Measurements from ENCODE around the gene CAV1. TPM values are rescaled to one million over a fixed set of nuclear protein-coding genes. Genes with fewer than 3 reads are reported as not detected.
A peak's percentile ranks its signal among the peaks of the same experiment; 100 is the strongest.

CAV1 gene
- total and polyA plus RNA-seq, 2 experiments from 2014 or later: 1,092 to 1,736 TPM

DNA sequence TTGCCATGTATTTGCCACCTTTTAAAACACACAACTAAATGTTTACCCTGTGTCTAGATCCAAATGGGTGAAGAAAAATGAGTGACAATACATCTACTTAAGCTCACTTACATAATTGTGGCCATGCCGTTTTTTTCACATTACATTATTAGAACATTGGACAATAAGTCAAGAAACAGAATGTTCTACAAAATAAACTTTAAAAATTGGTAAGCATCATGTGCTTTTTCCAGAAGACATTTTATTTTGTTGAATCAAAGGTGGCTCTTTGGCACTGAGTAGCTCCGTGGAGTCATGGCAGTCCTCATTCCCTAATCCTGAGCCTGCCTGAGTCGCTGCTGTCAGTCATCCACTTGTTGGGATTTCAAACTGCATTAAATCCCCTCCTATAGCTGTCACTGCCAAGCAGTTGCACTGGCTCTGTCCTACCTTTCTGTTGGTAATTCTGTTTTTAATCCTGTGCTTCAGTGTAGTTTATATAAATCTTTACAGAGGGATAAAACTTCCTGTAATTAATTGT, 32.3 kb downstream of the CAV1 start:
- Histone ChIP-seq H2AFZ (no peak overlapping the region), H3K79me2 (ENCODE audit: insufficient read depth) (peaks cover 93% of the 10 kb centered on the region), H3K27me3 (replicated peaks; ENCODE audit: insufficient read depth) (no peaks in the 10 kb centered on the region), H4K20me1 (ENCODE audit: insufficient read depth) (no peaks in the 10 kb centered on the region), H3K36me3 (ENCODE audit: low read depth) (peaks cover 88% of the 10 kb centered on the region), H3K9me2 (ENCODE audit: insufficient read depth) (no peaks in the 10 kb centered on the region), H3F3A (ENCODE audit: insufficient read depth) (peaks cover 97% of the 10 kb centered on the region), H3K9ac (no peak overlapping the region), H3K9me3 (ENCODE audit: low read depth) (no peaks in the 10 kb centered on the region), H3K4me3 (no peak overlapping the region), H3K4me1 (ENCODE audit: insufficient read depth) (peaks cover 65% of the 10 kb centered on the region), H3K27ac (peak overlapping the region; percentile 36), H3K4me2 (ENCODE audit: unreplicated experiment) (no peak overlapping the region)
- TF ChIP-seq EZH2 (IDR thresholded peaks at IDR 0.05; ENCODE audit: insufficient read depth, poor library complexity, severe bottlenecking): no peak
- DNase-seq: no peak
- in situ Hi-C loops (cut with MboI): no loop called here
- 72 to 73% methylated on average over 3 of the region's 3 CpGs for WGBS, 2 experiments (ENCODE audit: low coverage in 1 of 2, low lambda C conversion rate in 2 of 2, missing lambda C conversion rate in 2 of 2)

DNA sequence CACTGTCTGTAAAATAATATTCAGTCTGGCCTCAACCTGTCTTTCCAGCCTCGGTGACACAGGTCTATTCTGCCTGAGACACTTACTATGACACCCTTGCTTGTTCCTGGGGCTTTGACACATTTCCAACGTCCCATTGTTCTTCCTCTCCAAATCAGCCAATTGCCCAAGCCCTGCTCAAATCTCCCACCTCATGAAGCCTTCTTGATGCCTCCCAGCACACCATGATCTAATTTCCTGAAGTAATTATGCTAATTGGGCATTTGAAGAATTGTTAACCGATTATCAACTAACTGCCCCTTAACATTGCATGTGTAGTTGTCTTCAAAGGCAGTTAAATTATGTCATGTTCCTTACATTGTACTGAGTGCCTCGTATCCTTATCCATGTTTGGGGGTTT, 33.1 kb downstream of the CAV1 start:
- H3F3A ChIP-seq (ENCODE audit: insufficient read depth): peaks cover 97% of the 10 kb centered on the region
- no peaks in the 10 kb centered on the region for H3K27me3 ChIP-seq (replicated peaks; ENCODE audit: insufficient read depth)
- no peak overlapping the region for H3K4me2 ChIP-seq (ENCODE audit: unreplicated experiment)
- H3K36me3 ChIP-seq (ENCODE audit: low read depth): peaks cover 80% of the 10 kb centered on the region
- in situ Hi-C loops (cut with MboI): no loop called here
- no peaks in the 10 kb centered on the region for H4K20me1 ChIP-seq (ENCODE audit: insufficient read depth)
- no peak overlapping the region for H3K4me3 ChIP-seq
- H2AFZ ChIP-seq: no peak overlapping the region
- H3K27ac ChIP-seq: no peak overlapping the region; the same call in 1 of the 2 replicates
- H3K9me3 ChIP-seq (ENCODE audit: low read depth): no peaks in the 10 kb centered on the region
- peaks cover 62% of the 10 kb centered on the region for H3K4me1 ChIP-seq (ENCODE audit: insufficient read depth)
- DNase-seq: no peak
- no peak overlapping the region for H3K9ac ChIP-seq
- H3K79me2 ChIP-seq (ENCODE audit: insufficient read depth): peaks cover 86% of the 10 kb centered on the region
- no peaks in the 10 kb centered on the region for H3K9me2 ChIP-seq (ENCODE audit: insufficient read depth)
- TF ChIP-seq EZH2 (IDR thresholded peaks at IDR 0.05; ENCODE audit: insufficient read depth, poor library complexity, severe bottlenecking) (no peak), EZH2phosphoT487 (IDR thresholded peaks at IDR 0.05; ENCODE audit: insufficient read depth, low read depth) (no peak)
- 95 to 98% methylated on average over 4 of the region's 4 CpGs for WGBS, 2 experiments (ENCODE audit: low coverage in 1 of 2, low lambda C conversion rate in 2 of 2, missing lambda C conversion rate in 2 of 2)

DNA sequence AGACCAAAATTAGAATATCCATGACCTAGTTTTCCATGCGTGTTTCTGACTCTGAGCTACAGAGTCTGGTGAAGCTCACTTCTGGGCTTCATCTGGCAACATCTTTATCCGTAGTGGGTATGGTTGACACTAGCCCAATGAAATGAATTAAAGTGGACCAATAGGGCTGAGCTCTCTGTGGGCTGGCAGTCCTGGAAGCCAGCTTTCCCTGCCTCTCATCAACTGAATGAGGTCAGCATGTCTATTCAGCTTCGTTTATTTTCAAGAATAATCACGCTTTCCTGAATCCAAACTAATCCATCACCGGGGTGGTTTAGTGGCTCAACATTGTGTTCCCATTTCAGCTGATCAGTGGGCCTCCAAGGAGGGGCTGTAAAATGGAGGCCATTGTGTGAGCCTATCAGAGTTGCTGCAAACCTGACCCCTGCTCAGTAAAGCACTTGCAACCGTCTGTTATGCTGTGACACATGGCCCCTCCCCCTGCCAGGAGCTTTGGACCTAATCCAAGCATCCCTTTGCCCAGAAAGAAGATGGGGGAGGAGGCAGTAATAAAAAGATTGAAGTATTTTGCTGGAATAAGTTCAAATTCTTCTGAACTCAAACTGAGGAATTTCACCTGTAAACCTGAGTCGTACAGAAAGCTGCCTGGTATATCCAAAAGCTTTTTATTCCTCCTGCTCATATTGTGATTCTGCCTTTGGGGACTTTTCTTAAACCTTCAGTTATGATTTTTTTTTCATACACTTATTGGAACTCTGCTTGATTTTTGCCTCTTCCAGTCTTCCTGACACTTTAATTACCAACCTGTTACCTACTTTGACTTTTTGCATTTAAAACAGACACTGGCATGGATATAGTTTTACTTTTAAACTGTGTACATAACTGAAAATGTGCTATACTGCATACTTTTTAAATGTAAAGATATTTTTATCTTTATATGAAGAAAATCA, 35.5 kb downstream of the CAV1 start:
- Histone ChIP-seq H3K27ac (peak overlapping the region; percentile 41), H3K9ac (no peak overlapping the region)

DNA sequence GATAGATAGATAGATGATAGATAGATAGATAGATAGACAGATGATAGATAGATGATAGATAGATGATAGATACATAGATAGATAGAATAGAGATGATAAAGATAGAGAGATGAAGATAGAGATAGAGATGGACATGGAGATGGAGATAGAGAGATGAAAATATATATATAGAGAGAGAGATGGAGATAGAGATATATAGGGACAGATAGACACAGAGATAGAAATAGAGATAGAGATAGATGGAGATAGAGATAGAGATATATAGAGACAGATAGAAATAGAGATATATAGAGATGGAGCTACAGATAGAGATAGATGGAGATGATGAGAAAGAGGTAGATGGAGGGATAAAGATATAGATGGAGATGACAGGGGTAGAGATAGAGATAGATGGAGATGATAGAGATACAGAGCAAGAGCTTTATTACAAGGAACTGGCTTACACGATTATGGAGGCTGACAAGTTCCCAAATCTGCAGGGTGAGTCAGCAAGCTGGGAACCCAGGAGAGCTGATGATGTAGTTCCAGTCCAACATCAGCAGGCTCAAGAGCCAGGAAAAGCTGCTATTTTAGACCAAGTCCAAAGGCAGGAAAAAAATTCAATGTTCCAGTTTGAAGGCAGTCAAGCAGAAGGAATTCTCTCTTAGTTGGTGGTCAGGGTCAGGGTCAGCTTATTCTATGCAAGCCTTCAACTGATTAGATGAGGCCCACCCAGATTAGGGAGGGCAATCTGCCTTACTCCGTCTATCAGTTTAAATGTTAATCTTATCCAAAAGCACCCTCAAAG, 37.1 kb downstream of the CAV1 start:
- peaks cover 53% of the 10 kb centered on the region for H3K4me1 ChIP-seq (ENCODE audit: insufficient read depth)
- no peaks in the 10 kb centered on the region for H3K9me3 ChIP-seq (ENCODE audit: low read depth)
- H3K79me2 ChIP-seq (ENCODE audit: insufficient read depth): peaks cover 46% of the 10 kb centered on the region
- H3K9me2 ChIP-seq (ENCODE audit: insufficient read depth): no peaks in the 10 kb centered on the region
- 44 to 52% methylated on average over 2 of the region's 2 CpGs for WGBS, 2 experiments (ENCODE audit: low coverage in 1 of 2, low lambda C conversion rate in 2 of 2, missing lambda C conversion rate in 2 of 2)
- peaks cover 45% of the 10 kb centered on the region for H3K36me3 ChIP-seq (ENCODE audit: low read depth)
- H3K9ac ChIP-seq: no peak overlapping the region
- H3K4me3 ChIP-seq: no peak overlapping the region
- peaks cover 96% of the 10 kb centered on the region for H3F3A ChIP-seq (ENCODE audit: insufficient read depth)
- peak overlapping the region; percentile 54 for H3K27ac ChIP-seq
- H3K27me3 ChIP-seq (replicated peaks; ENCODE audit: insufficient read depth): no peaks in the 10 kb centered on the region
- in situ Hi-C loops (cut with MboI): no loop called here
- H4K20me1 ChIP-seq (ENCODE audit: insufficient read depth): no peaks in the 10 kb centered on the region
- H2AFZ ChIP-seq: no peak overlapping the region
- H3K4me2 ChIP-seq (ENCODE audit: unreplicated experiment): no peak overlapping the region
- DNase-seq: peak; percentile 53
- TF ChIP-seq EZH2phosphoT487 (IDR thresholded peaks at IDR 0.05; ENCODE audit: insufficient read depth, low read depth): no peak
- no peak for TF ChIP-seq EZH2 (IDR thresholded peaks at IDR 0.05; ENCODE audit: insufficient read depth, poor library complexity, severe bottlenecking)

More for the DNA sequence above, 35.5 kb downstream of the CAV1 start:
- Histone ChIP-seq H3K9me2 (ENCODE audit: insufficient read depth) (no peaks in the 10 kb centered on the region), H3K27me3 (replicated peaks; ENCODE audit: insufficient read depth) (no peaks in the 10 kb centered on the region), H3K4me2 (ENCODE audit: unreplicated experiment) (no peak overlapping the region), H3K4me1 (ENCODE audit: insufficient read depth) (peaks cover 47% of the 10 kb centered on the region), H3K4me3 (no peak overlapping the region), H3K9me3 (ENCODE audit: low read depth) (no peaks in the 10 kb centered on the region), H4K20me1 (ENCODE audit: insufficient read depth) (no peaks in the 10 kb centered on the region), H3F3A (ENCODE audit: insufficient read depth) (peaks cover 96% of the 10 kb centered on the region), H3K36me3 (ENCODE audit: low read depth) (peaks cover 58% of the 10 kb centered on the region), H3K79me2 (ENCODE audit: insufficient read depth) (peaks cover 62% of the 10 kb centered on the region), H2AFZ (no peak overlapping the region)
- no peak for DNase-seq
- in situ Hi-C loops (cut with MboI): no loop called here
- no peak for TF ChIP-seq EZH2 (IDR thresholded peaks at IDR 0.05; ENCODE audit: insufficient read depth, poor library complexity, severe bottlenecking)
- TF ChIP-seq EZH2phosphoT487 (IDR thresholded peaks at IDR 0.05; ENCODE audit: insufficient read depth, low read depth): no peak
- WGBS, 2 experiments (ENCODE audit: low coverage in 1 of 2, low lambda C conversion rate in 2 of 2, missing lambda C conversion rate in 2 of 2): 71 to 73% methylated on average over 7 of the region's 7 CpGs
